RWPE1 (cell line): ENCODE data around the gene SLC27A4.

Experiments
- CTCF ChIA-PET: fragments of 350-600 bp; sonication (Branson Sonifier 250); formaldehyde crosslinking; extraction: SDS; loops from one replicate; lab custom pipeline; 2021; lab: Yijun Ruan, JAX
- POLR2A ChIA-PET: fragments of 400-600 bp; formaldehyde crosslinking; extraction: SDS; loops from one replicate; lab custom pipeline; 2020; ENCODE audit warnings: antibody characterized with exemption; ENCODE audit not compliant: low non-redundant PET; lab: Yijun Ruan, JAX
- DNase-seq: peaks from one replicate; pipeline ENCODE4 v3.0.0; 2012; ENCODE audit warnings: low spot score
- H3K27ac ChIP-seq: fragments of 450-650 bp; 2 replicates; pipeline ENCODE4 v1.5.1; 2017
- TF ChIP-seq, protein P1 (sequence below): fragments of 450-650 bp; conservative IDR thresholded peaks from 2 replicates; pipeline ENCODE4 v1.5.1; 2017; ENCODE audit warnings: low read depth, mild to moderate bottlenecking

Gene SLC27A4

DNA sequence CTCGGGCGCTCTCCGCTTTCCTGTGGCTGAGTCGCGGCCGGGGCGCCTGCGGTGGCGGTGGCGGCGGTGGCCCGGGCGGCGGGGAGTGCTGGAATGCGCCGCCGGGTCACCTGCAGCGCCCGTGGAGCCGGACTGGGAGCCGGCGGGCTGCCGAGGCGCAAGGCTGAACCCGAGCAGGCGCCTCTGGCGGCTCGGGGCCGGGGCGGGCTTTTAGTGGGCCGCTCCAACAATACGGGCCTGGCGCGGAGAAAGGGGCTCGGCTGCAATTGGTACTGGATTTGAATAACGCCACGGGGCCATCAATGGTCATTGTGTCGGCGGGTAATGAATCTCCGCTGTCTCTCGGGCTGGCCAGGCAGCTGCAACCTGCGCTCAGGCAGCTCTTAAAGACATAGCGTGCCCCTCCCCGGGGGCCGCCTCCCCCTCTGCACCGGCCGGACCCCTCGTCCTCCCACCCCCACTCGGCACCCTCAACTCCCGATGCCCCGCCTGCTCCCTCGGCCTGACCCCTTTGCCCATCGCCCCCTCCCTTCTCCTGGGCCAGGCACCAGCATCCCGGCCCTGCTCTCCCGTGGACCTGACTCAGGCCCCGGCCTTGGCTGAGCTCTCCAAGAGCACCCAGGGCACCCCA is 52.9 kb downstream of the SLC27A4 start:
- no peak for DNase-seq
- CTCF ChIA-PET = interaction anchor here (0.6 to 1.3 kb wide), 3 partner anchors 15 to 31 kb away, joined by 3 to 5 read pairs (median 4); no protein-coding TSS in a partner anchor
- TF ChIP-seq, protein P1, sequence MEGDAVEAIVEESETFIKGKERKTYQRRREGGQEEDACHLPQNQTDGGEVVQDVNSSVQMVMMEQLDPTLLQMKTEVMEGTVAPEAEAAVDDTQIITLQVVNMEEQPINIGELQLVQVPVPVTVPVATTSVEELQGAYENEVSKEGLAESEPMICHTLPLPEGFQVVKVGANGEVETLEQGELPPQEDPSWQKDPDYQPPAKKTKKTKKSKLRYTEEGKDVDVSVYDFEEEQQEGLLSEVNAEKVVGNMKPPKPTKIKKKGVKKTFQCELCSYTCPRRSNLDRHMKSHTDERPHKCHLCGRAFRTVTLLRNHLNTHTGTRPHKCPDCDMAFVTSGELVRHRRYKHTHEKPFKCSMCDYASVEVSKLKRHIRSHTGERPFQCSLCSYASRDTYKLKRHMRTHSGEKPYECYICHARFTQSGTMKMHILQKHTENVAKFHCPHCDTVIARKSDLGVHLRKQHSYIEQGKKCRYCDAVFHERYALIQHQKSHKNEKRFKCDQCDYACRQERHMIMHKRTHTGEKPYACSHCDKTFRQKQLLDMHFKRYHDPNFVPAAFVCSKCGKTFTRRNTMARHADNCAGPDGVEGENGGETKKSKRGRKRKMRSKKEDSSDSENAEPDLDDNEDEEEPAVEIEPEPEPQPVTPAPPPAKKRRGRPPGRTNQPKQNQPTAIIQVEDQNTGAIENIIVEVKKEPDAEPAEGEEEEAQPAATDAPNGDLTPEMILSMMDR = no peak
- no peak overlapping the region for H3K27ac ChIP-seq
- POLR2A ChIA-PET = no interaction called here

DNA sequence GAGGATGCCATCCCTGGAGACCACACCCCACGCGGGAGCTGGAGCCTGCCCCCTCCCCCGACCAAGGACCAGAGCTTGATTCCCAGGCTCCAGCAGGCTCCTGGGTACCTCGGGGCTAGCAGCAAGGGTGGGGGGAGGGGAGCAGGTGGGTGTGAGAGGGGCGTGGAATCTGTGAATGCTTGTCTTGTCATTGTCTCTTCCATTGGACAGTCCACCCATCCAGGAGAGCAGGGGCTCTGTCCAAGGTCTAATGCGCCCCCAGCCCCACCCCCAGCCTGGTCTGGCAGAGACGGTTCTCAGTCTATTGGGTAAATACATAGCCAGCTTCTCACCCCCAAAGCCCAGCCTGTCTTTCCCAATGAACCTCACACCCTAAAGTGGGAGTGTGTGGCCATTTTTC is 53.6 kb downstream of the SLC27A4 start:
- CTCF ChIA-PET = interaction anchor here (0.6 to 1.3 kb wide), 3 partner anchors 14 to 32 kb away, joined by 3 to 5 read pairs (median 4); no protein-coding TSS in a partner anchor
- TF ChIP-seq, protein P1 = no peak
- POLR2A ChIA-PET = interaction anchor here (1.1 kb wide), 1 partner anchor 11 kb away, joined by 3 read pairs; no protein-coding TSS in a partner anchor
- no peak for DNase-seq
- H3K27ac ChIP-seq = no peak overlapping the region

DNA sequence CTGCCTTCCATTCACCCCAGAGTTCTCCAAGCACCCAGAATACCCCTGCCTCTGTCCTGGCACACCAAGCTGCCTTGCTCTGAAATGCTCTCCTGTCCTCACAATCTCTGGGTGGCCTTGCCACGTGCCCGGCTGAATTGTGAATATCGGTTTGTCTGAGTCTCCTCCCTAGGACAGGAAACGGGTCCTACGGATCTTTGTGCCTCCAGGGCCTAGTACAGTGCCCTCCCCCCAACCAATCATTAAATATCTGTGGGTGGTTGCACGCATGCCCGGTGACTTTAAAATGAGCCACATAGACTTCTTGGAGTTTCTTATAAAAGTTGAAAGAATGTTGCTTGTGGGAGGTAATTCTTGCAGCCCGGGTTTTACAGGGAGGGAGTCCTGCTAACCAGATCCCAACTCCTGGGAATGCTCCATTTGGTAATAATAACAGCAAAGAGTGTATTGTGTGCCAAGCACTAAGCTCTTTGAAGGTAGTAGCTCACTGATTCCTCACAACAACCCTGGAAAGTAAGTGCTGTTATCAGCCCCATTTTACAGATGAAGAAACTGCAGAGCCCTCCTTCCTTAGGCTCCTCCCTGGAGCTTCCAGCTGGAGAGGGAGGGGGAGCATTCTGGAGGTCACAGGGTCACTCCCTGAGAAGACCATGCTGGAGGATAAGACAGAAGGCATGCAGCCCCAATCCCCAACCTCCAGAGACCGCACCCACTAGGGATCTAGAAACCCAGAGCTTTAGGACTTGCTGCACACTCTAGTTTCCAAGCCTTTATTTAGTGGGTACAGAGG is 54.2 kb downstream of the SLC27A4 start:
- ChIA-PET POLR2A (interaction anchor here (1.1 kb wide), 1 partner anchor 11 kb away, joined by 3 read pairs; no protein-coding TSS in a partner anchor), CTCF (interaction anchor here (1.2 kb wide), 1 partner anchor 24 kb away, joined by 4 read pairs; no protein-coding TSS in a partner anchor)
- TF ChIP-seq, protein P1 = no peak
- DNase-seq = no peak
- no peak overlapping the region for H3K27ac ChIP-seq

DNA sequence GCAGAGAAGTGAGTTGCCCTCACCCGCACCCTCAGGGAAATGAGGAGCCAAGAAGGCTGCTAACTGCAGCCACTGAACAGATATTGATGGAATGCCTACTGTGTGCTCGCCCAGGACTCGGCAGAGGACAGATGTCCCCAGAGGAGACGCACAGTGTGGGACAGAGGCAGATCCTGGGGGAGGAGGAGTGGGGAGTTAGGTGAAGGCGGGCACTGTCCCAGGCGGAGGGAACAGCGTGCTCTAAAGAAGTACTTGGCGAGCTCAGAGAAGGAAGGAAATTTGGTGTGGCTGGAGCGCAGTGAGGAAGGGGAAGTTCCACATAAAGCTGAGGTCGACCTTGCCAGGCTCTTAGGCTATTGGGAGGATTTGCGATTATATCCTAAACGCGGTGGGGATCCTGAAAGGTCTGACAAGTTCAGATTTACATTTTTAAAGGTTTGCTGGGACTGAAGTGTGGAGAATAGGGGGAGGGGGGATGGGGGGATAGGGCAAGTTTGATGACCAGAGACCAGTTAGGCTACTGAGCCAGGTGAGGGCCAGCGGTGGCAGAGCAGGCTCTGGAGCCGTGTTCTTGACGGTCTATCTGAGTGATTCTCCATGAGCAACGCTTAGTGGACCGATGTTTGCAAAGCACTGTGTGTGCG is 56.8 kb downstream of the SLC27A4 start:
- H3K27ac ChIP-seq = no peak overlapping the region
- CTCF ChIA-PET = interaction anchor here (0.7 kb wide), 1 partner anchor 454 kb away, joined by 3 read pairs; no protein-coding TSS in a partner anchor
- POLR2A ChIA-PET = interaction anchor here (0.6 kb wide), 1 partner anchor 26 kb away, joined by 3 read pairs; the partner anchor contains the start of gene URM1
- TF ChIP-seq, protein P1 = no peak
- no peak for DNase-seq

DNA sequence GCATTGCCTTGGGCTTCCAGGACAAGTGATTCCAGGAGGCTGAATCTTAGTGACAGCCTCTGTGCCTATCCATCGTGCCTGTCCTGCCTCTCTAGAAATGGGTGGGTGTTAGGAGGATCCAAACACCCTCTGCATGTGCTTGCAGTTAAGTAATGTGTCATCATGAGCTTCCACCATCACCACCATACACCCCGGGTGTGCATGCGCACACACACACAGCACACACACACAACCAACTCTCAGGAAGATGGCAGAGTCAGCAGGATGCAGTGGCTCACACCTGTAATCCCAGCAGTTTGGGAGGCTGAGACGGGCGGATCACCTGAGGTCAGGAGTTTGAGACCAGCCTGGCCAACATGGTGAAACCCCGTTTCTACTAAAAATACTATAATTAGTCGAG is 57.5 kb downstream of the SLC27A4 start:
- DNase-seq = no peak
- ChIA-PET CTCF (interaction anchor here (0.6 kb wide), 1 partner anchor 15 kb away, joined by 4 read pairs; no protein-coding TSS in a partner anchor), POLR2A (no interaction called here)
- no peak overlapping the region for H3K27ac ChIP-seq
- TF ChIP-seq, protein P1 = no peak

DNA sequence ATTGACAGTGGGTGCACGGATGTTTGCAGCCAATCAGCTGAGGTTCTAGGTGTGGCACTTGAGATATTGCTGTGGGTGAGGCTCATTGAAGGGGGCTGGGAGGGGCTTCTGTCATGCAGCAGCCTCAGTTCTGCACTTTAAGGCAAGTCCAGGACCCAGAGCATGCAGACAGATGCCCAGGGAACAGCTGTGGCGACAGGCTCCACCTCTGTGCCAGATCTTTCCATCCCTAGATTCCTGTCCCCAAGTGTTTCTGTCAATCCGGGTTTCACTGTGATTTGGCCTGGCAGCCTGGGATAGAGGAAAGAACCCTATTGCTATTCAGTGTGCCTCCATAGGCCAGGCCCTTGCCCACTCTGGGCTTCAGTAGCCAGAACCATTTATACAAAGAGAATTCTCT is 59.5 kb downstream of the SLC27A4 start:
- no peak for DNase-seq
- TF ChIP-seq, protein P1 = no peak
- no peak overlapping the region for H3K27ac ChIP-seq
- POLR2A ChIA-PET = no interaction called here
- CTCF ChIA-PET = interaction anchor here (0.7 kb wide), 1 partner anchor 39 kb away, joined by 3 read pairs; no protein-coding TSS in a partner anchor
